SK-N-SH (cell line): ENCODE measurements around the gene LSM5.

Experiments
- CHD2 ChIP-seq: fragments of 150-350 bp; IDR thresholded peaks from 2 replicates; pipeline ENCODE4 v1.6.1; 2018; ENCODE audit warnings: low read length; ENCODE audit not compliant: partially characterized antibody
- FOXJ3 ChIP-seq: sonication (generic); formaldehyde crosslinking; IDR thresholded peaks from 2 replicates; pipeline ENCODE4 v1.5.1; 2020; ENCODE audit warnings: mild to moderate bottlenecking, missing genetic modification reagents
- GABPA ChIP-seq: IDR thresholded peaks from 2 replicates; pipeline ENCODE4 v1.4.0; 2012; ENCODE audit warnings: low read depth, mild to moderate bottlenecking
- JUND ChIP-seq: IDR thresholded peaks from 2 replicates; pipeline ENCODE4 v1.4.0; 2012
- MAX ChIP-seq: IDR thresholded peaks from 2 replicates; pipeline ENCODE4 v1.4.0; 2012; ENCODE audit warnings: low read depth
- MXI1 ChIP-seq: IDR thresholded peaks from 2 replicates; pipeline ENCODE4 v1.6.1; 2012; ENCODE audit warnings: mild to moderate bottlenecking, low read depth, low read length, improper control_type of control experiment
- NFIC ChIP-seq: IDR thresholded peaks from 2 replicates; pipeline ENCODE4 v1.4.0; 2012; ENCODE audit warnings: borderline replicate concordance
- POLR2AphosphoS5 ChIP-seq: IDR thresholded peaks from 2 replicates; pipeline ENCODE4 v1.6.1; 2012; ENCODE audit warnings: low read depth, low read length
- RAD21 ChIP-seq: IDR thresholded peaks from 2 replicates; pipeline ENCODE4 v1.6.1; 2012; ENCODE audit warnings: mild to moderate bottlenecking, low read length
- TAF1 ChIP-seq: IDR thresholded peaks from 2 replicates; pipeline ENCODE4 v1.6.1; 2012; ENCODE audit warnings: low read depth, mild to moderate bottlenecking, low read length, moderate library complexity, borderline replicate concordance
- USF1 ChIP-seq: IDR thresholded peaks from 2 replicates; pipeline ENCODE4 v1.4.0; 2012; ENCODE audit warnings: low read depth, borderline replicate concordance
- TF ChIP-seq, protein P1 (sequence below): fragments of 200-600 bp; sonication (generic); IDR thresholded peaks from 2 replicates; pipeline ENCODE4 v1.6.1; 2017; ENCODE audit warnings: antibody characterized with exemption, mild to moderate bottlenecking, moderate library complexity
- TF ChIP-seq, protein P2 (sequence below): fragments of 150-350 bp; IDR thresholded peaks from 2 replicates; pipeline ENCODE4 v1.6.1; 2016; ENCODE audit warnings: mild to moderate bottlenecking, low read depth, low read length

GRCh38 chr7:32474008-32474407, 16.2 kb downstream of the LSM5 start:
- TF ChIP-seq, protein P1, sequence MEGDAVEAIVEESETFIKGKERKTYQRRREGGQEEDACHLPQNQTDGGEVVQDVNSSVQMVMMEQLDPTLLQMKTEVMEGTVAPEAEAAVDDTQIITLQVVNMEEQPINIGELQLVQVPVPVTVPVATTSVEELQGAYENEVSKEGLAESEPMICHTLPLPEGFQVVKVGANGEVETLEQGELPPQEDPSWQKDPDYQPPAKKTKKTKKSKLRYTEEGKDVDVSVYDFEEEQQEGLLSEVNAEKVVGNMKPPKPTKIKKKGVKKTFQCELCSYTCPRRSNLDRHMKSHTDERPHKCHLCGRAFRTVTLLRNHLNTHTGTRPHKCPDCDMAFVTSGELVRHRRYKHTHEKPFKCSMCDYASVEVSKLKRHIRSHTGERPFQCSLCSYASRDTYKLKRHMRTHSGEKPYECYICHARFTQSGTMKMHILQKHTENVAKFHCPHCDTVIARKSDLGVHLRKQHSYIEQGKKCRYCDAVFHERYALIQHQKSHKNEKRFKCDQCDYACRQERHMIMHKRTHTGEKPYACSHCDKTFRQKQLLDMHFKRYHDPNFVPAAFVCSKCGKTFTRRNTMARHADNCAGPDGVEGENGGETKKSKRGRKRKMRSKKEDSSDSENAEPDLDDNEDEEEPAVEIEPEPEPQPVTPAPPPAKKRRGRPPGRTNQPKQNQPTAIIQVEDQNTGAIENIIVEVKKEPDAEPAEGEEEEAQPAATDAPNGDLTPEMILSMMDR = no peak
- TF ChIP-seq NFIC (no peak), JUND (no peak), MAX (no peak), USF1 (no peak), GABPA (no peak), FOXJ3 (CRISPR knock-in tag) (no peak), POLR2AphosphoS5 (no peak), RAD21 (no peak), TAF1 (no peak), MXI1 (no peak), CHD2 (no peak)
- TF ChIP-seq, protein P2, sequence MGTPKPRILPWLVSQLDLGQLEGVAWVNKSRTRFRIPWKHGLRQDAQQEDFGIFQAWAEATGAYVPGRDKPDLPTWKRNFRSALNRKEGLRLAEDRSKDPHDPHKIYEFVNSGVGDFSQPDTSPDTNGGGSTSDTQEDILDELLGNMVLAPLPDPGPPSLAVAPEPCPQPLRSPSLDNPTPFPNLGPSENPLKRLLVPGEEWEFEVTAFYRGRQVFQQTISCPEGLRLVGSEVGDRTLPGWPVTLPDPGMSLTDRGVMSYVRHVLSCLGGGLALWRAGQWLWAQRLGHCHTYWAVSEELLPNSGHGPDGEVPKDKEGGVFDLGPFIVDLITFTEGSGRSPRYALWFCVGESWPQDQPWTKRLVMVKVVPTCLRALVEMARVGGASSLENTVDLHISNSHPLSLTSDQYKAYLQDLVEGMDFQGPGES = no peak
